NCI-H1694 (cell line): ENCODE data around the gene ENDOG.
"Not testable (repeated sequence)": the region's sequence is repeated elsewhere in the genome, so short reads cannot be mapped to it uniquely, and the experiment has no call there.

ENCODE experiments used
- DNase-seq: peaks from one replicate; lab custom pipeline; 2025; lab: John Stamatoyannopoulos, UW

Gene ENDOG

GRCh38 chr9:128818099-128818838, at the start of gene ENDOG:
Gene ENDOG, plus strand, starts transcription at chr9:128818500. Its CDS starts 185 bp downstream, at chr9:128818685.
- DNase-seq: peak; percentile 90

- no peak for DNase-seq
Measured at GRCh38 chr9:128768606-128769005, 49.7 kb upstream of the ENDOG start.

GRCh38 chr9:128770286-128771030, 47.8 kb upstream of the ENDOG start:
- no peak for DNase-seq

GRCh38 chr9:128771094-128771721, 47.1 kb upstream of the ENDOG start:
- no peak for DNase-seq

- peak; percentile 51 for DNase-seq
Measured at GRCh38 chr9:128771745-128772519, 46.4 kb upstream of the ENDOG start, which contains the start of gene ZER1. Gene ZER1, minus strand, starts transcription at chr9:128771927. Its CDS starts 16,362 bp downstream, at chr9:128755565.

GRCh38 chr9:128773049-128773448, 45.3 kb upstream of the ENDOG start:
- no peak for DNase-seq

- no peak for DNase-seq
Measured at GRCh38 chr9:128774804-128775203, 43.5 kb upstream of the ENDOG start.

- not testable (repeated sequence) for DNase-seq
Measured at GRCh38 chr9:128780093-128780492, 38.2 kb upstream of the ENDOG start.

DNA sequence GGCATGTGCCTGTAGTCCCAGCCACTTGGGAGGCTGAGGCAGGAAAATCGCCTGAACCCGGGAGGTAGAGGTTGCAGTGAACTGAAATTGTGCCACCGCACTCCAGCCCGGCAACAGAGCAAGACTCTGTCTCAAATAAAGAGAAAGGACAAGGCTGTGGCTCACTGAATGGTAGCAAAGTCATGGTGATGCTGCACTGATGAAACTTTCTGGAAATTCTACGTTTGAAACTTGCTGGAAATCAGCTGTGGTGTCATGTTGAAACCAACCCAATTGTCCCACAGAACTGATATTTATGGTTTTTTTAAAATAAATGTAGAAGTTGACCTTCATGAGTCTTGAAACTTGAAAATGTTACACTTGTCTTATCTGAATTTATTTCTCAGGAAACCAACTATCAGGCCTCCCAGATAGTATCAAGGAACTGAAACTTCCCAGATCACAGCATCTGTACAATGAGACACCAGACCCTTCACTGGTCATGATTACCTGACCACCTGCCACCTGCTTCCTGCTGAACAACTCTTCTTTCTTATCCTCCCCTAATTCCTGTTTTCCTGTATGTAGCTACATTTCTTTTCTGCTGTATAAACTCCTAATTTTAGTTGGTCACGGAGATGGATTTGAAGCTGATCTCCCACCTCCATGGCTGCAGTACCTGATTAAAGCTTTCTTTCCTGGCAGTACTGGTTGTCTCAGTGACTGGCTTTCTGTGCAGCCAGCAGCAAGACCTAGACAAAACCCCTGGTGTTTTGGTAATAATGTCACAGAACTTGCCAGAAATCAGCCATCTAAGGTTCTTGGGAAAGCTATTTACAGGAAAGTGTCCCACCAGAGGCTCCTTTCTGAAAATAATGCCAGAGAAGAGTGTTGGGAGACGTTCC, 36.9 kb upstream of the ENDOG start:
- no peak for DNase-seq

GRCh38 chr9:128782669-128783068, 35.6 kb upstream of the ENDOG start:
- DNase-seq: no peak

DNA sequence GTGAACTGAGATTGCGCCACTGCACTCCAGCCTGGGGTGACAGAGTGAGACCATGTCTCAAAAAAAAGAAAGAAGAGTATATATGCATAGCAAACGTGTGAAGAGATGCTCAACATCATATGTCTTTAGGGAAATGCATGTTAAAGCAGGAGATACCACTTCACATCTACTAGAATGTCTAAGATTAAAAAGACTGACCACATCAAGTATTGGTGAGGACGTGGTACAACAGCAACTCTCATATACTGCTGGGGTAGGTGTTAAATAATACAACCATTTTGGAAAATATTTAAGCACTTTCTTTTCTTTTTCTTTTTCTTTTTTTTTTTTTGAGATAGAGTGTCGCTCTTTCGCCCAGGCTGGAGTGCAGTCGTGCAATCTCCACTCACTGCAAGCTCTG, 32.9 kb upstream of the ENDOG start:
- no peak for DNase-seq

GRCh38 chr9:128786681-128787601, 31.4 kb upstream of the ENDOG start, which contains the start of gene TBC1D13:
Gene TBC1D13, plus strand, starts transcription at chr9:128787253. Its CDS starts 101 bp downstream, at chr9:128787354.
- DNase-seq: peak; percentile 18

- no peak for DNase-seq
Measured at GRCh38 chr9:128787659-128788058, 30.6 kb upstream of the ENDOG start.

GRCh38 chr9:128788445-128788844, 29.9 kb upstream of the ENDOG start:
- no peak for DNase-seq

DNA sequence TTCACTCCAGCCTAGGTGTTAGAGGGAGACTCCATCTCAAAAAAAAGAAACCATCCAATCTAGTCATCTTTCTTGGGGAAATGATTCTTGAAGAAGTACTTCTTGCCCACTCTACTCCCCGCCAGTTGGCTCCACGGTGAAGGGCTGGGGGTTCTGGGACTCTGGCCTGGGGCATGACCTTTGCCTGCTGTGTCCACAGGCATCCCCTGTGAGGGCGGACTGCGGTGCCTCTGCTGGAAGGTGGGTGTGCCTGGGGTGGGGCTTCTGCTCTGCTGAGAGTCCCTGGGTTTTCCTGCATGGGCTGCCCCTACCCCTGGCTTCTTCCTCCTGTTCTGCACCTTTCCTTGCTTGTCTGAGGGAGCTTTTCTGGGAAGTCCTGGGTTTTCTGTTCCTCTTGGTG, 27.8 kb upstream of the ENDOG start:
- no peak for DNase-seq

- no peak for DNase-seq
Measured at GRCh38 chr9:128792134-128792533, 26.2 kb upstream of the ENDOG start.

- no peak for DNase-seq
Measured at GRCh38 chr9:128792978-128793686, 25.2 kb upstream of the ENDOG start.

DNA sequence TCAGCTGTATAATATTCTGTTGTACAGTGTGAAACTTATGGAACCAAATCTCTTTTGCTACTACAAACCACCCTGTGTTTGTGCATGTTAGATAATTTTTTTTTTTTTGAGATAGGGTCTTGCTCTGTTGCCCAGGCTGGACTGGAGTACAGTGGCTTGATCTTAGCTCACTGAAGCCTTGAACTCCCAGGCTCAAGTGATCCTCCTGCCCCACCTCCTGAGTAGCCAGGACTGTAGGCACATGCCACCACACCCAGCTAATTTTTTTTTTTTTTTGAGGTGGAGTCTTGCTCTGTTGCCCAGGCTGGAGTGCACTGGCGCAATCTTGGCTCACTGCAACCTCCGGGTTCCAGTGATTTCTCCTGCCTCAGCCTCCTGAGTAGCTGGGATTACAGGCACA, 23.3 kb upstream of the ENDOG start:
- DNase-seq: not testable (repeated sequence)

DNA sequence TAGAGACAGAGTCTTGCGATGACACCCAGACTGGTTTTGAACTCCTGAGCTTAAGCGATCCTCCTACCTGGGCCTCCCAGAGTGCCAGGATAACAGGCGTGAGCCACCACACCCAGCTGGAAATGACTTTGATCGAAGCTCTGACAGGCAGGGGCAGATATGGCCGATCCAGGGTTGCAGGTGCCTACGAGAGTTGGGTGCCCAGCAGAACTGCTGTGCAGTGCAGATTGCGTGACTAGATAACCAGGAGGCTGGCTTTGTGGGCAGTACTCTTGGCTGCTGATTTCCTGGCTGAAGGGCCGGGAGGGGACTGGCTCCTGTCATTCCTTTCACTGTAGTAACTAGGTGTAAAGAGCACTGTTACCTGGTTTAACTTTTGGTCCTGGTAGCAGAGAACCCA, 19.4 kb upstream of the ENDOG start:
- DNase-seq: no peak
